ENCODE measurements around the gene CCDC34.

DNA sequence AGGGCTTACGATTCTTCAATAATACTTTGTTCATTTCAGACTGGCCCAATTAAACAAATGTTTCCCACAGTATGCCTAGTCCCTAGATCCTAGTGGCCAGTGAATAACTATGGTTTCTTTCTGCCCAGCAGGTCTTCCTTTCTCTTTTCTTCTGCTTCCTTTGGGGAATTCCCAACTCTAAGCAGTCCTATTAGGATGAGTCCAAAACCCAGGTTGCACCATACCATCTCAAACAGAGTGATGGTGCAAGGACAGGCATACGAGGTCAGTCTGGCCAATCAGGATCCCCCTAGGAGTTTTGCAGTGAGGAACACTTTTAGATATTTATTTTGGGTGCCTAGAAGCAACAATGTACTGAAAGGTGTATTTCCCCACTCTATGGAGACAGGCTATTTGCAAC lies 41.4 kb upstream of the CCDC34 start:
- no peak for TF ChIP-seq POLR2A (IDR thresholded peaks at IDR 0.05)
- TF ChIP-seq, protein P1, sequence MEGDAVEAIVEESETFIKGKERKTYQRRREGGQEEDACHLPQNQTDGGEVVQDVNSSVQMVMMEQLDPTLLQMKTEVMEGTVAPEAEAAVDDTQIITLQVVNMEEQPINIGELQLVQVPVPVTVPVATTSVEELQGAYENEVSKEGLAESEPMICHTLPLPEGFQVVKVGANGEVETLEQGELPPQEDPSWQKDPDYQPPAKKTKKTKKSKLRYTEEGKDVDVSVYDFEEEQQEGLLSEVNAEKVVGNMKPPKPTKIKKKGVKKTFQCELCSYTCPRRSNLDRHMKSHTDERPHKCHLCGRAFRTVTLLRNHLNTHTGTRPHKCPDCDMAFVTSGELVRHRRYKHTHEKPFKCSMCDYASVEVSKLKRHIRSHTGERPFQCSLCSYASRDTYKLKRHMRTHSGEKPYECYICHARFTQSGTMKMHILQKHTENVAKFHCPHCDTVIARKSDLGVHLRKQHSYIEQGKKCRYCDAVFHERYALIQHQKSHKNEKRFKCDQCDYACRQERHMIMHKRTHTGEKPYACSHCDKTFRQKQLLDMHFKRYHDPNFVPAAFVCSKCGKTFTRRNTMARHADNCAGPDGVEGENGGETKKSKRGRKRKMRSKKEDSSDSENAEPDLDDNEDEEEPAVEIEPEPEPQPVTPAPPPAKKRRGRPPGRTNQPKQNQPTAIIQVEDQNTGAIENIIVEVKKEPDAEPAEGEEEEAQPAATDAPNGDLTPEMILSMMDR (IDR thresholded peaks at IDR 0.05): no peak

Data from Peyer's patch (tissue), 4 donors.